Muscle of leg (tissue), 11 donors: ENCODE data around the gene CNTNAP5. TPM values are rescaled to one million over a fixed set of nuclear protein-coding genes. Genes with fewer than 3 reads are reported as not detected.
A peak's percentile ranks its signal among the peaks of the same experiment; 100 is the strongest.

Experiments
- DNase-seq: peaks from one replicate; pipeline ENCODE4 v3.0.0; 2013
- H3K27ac ChIP-seq: one replicate; pipeline ENCODE4 v1.5.1; 2013; ENCODE audit warnings: mild to moderate bottlenecking, low read length, control low read depth
- H3K27me3 ChIP-seq: one replicate; pipeline ENCODE4 v1.6.1; 2013; ENCODE audit warnings: low read length; ENCODE audit not compliant: control insufficient read depth, insufficient read depth
- H3K36me3 ChIP-seq: one replicate; pipeline ENCODE4 v1.6.1; 2013; ENCODE audit warnings: low read length; ENCODE audit not compliant: control insufficient read depth, insufficient read depth
- H3K4me1 ChIP-seq: one replicate; pipeline ENCODE4 v1.6.1; 2013; ENCODE audit warnings: low read length; ENCODE audit not compliant: control insufficient read depth, insufficient read depth
- H3K4me3 ChIP-seq: one replicate; pipeline ENCODE4 v1.5.1; 2013; ENCODE audit warnings: low read length, control low read depth
- H3K9me3 ChIP-seq: replicated peaks from 2 replicates; pipeline ENCODE4 v1.6.1; 2013; ENCODE audit warnings: low read depth, low read length; ENCODE audit not compliant: control insufficient read depth
- WGBS: methylation state at CpG from one replicate; pipeline ENCODE4 v1.1.5; 2013; ENCODE audit warnings: missing lambda C conversion rate; ENCODE audit not compliant: insufficient coverage; 5-methylcytosine and 5-hydroxymethylcytosine counted together
- polyA plus RNA-seq, 8 donors: library from polyadenylated mRNA; unstranded; fragments of 120-200 nt; gene quantifications; one replicate each; pipeline versions ENCODE4 v1.2.1 to v1.2.3, GENCODE V29; 2013; ENCODE audit warnings: inconsistent platforms in 1 of 8, low replicate concordance in 1 of 8; ENCODE audit not compliant: insufficient read length in 8 of 8, insufficient read depth in 1 of 8
- total RNA-seq: library from RNA; stranded (reverse); fragments of 120-200 nt; gene quantifications from one replicate; pipeline ENCODE4 v1.2.4, GENCODE V29; 2013

CNTNAP5 gene
- total and polyA plus RNA-seq, 9 donors: 0.08 to 0.75 (median 0.16) TPM

DNA sequence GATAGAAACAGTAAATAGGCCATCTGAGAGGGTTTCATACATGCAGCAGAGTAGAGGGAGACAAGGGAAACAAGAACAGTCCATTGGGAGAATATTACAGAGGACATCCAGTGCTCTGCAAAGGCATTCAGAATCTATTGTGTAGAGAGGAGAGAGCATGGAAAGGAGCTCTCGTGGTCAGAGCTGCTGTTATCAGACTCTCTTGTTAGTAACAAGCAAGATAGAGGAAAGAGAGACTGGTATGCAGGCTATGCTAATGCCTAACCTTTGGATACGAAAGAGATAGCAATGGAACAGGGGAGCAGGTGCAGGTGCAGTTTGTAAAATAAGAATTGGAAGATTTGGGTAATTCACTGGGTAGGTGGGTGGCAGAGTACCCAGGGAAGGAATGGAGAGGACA lies 855.9 kb downstream of the CNTNAP5 start:
- no peak overlapping the region for H3K4me3 ChIP-seq
- no peaks in the 10 kb centered on the region for H3K9me3 ChIP-seq
- no peak for DNase-seq
- 65% methylated on average over 2 of the region's 2 CpGs for WGBS
- no peak overlapping the region for H3K27ac ChIP-seq
- H3K27me3 ChIP-seq: no peaks in the 10 kb centered on the region
- no peaks in the 10 kb centered on the region for H3K4me1 ChIP-seq
- no peaks in the 10 kb centered on the region for H3K36me3 ChIP-seq

DNA sequence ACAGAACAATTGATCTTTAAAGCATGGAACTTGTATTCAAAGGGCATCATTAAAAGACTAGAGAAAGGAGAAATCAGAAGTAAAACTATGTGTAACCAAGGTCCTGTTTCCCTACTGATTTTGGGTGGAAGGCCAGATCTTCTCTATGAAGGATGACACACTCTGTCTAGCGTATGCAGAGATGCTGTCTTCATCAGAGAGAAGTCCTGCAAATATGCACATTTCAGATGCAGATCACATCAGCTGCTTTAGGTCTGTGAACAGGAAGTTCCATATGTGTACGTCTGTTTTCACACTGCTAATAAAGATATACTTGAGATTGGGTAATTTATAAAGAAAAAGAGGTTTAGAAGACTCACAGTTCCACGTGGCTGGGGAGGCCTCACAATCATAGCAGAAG lies 857.3 kb downstream of the CNTNAP5 start:
- no CpG with 5 or more reads among the region's 3 CpGs for WGBS
- Histone ChIP-seq H3K4me3 (no peak overlapping the region), H3K4me1 (no peaks in the 10 kb centered on the region), H3K9me3 (no peaks in the 10 kb centered on the region), H3K27me3 (no peaks in the 10 kb centered on the region), H3K27ac (no peak overlapping the region), H3K36me3 (no peaks in the 10 kb centered on the region)
- no peak for DNase-seq

DNA sequence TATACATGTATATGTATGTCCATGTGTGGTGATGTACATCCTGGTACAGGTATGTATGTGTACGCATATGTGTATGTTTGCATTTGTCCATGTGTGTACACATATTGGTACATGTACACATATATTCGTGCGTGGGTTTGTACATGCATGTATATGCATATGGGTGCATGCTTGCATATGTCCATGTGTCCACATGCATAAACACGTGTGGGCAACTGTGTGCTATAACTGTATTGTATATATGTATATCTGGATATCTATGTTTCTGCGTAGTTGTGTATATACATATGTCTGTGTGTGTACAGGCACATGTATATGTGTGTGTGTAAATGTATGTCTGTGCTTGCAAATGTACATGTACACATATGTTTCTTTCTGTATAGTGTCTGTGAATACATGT lies 858.5 kb downstream of the CNTNAP5 start:
- Histone ChIP-seq H3K4me1 (no peaks in the 10 kb centered on the region), H3K4me3 (no peak overlapping the region), H3K9me3 (no peaks in the 10 kb centered on the region), H3K36me3 (no peaks in the 10 kb centered on the region), H3K27me3 (no peaks in the 10 kb centered on the region), H3K27ac (no peak overlapping the region)
- no peak for DNase-seq
- 85% methylated on average over 4 of the region's 5 CpGs for WGBS

- Histone ChIP-seq H3K36me3 (no peaks in the 10 kb centered on the region), H3K27me3 (no peaks in the 10 kb centered on the region), H3K27ac (no peak overlapping the region), H3K9me3 (no peaks in the 10 kb centered on the region), H3K4me1 (no peaks in the 10 kb centered on the region), H3K4me3 (no peak overlapping the region)
- DNase-seq: no peak
- WGBS: no CpG with 5 or more reads among the region's 2 CpGs
Observed at GRCh38 chr2:124884315-124884714, 859.2 kb downstream of the CNTNAP5 start.

DNA sequence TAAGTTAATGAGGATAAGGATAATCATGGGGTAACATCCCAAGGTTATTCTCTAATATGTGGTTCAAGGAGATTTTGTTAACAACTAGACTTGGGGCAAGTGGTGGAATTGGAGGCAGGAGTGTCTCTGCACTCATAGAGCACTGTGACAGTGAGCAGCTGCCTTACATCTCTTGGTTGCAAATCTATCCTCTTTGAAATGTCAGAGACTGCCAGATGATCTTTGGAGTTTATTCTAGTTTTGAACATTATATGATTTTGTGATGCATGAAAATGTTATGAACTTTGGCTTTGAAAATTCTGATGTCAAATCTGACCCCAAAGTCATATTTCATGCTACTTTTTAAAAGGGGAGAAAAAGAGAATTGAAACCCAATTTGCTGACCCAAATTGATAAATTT lies 861.1 kb downstream of the CNTNAP5 start:
- no peaks in the 10 kb centered on the region for H3K4me1 ChIP-seq
- DNase-seq: no peak

DNA sequence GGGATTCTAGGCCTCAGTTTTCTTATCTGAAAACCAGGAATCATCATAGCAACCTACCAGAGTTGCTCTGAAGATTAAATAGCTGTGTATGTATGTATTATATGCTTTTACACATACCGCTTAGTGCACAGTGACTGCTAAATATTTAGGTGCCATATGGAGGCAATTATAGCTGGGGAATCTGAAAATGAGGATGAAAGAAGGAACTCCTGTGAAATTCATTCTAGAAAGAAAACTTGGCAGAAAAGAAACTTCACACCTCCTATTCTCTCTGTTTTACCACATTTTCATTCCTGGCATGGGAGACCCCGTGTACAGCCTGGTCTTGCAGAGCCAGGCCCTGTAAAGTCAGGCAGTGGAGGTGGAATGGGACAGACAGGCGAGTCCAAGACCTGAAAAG lies 862.4 kb downstream of the CNTNAP5 start:
- H3K4me3 ChIP-seq: no peak overlapping the region
- H3K4me1 ChIP-seq: no peaks in the 10 kb centered on the region
- 42% methylated on average over 2 of the region's 3 CpGs for WGBS
- no peaks in the 10 kb centered on the region for H3K27me3 ChIP-seq
- no peaks in the 10 kb centered on the region for H3K9me3 ChIP-seq
- no peaks in the 10 kb centered on the region for H3K36me3 ChIP-seq
- peak; percentile 5 for DNase-seq
- H3K27ac ChIP-seq: no peak overlapping the region

More for the DNA sequence above, 861.1 kb downstream of the CNTNAP5 start:
- H3K27me3 ChIP-seq: no peaks in the 10 kb centered on the region
- no peak overlapping the region for H3K27ac ChIP-seq
- no peaks in the 10 kb centered on the region for H3K36me3 ChIP-seq
- no peak overlapping the region for H3K4me3 ChIP-seq
- H3K9me3 ChIP-seq: no peaks in the 10 kb centered on the region

- WGBS: no CpG with 5 or more reads among the region's 1 CpG
- H3K9me3 ChIP-seq: no peaks in the 10 kb centered on the region
- H3K4me3 ChIP-seq: no peak overlapping the region
- no peak for DNase-seq
- no peaks in the 10 kb centered on the region for H3K4me1 ChIP-seq
- no peaks in the 10 kb centered on the region for H3K36me3 ChIP-seq
- H3K27ac ChIP-seq: no peak overlapping the region
- H3K27me3 ChIP-seq: no peaks in the 10 kb centered on the region
Observed at GRCh38 chr2:124888431-124888830, 863.3 kb downstream of the CNTNAP5 start.

- no peak for DNase-seq
- Histone ChIP-seq H3K27me3 (no peaks in the 10 kb centered on the region), H3K9me3 (no peaks in the 10 kb centered on the region), H3K27ac (no peak overlapping the region), H3K36me3 (no peaks in the 10 kb centered on the region), H3K4me3 (no peak overlapping the region), H3K4me1 (no peaks in the 10 kb centered on the region)
- WGBS: 75% methylated on average over 2 of the region's 2 CpGs
Observed at GRCh38 chr2:124894199-124894598, 869.1 kb downstream of the CNTNAP5 start.

GRCh38 chr2:124898827-124899226 lies 873.7 kb downstream of the CNTNAP5 start:
- Histone ChIP-seq H3K9me3 (no peaks in the 10 kb centered on the region), H3K36me3 (no peaks in the 10 kb centered on the region), H3K27ac (no peak overlapping the region), H3K4me3 (no peak overlapping the region), H3K27me3 (no peaks in the 10 kb centered on the region), H3K4me1 (no peaks in the 10 kb centered on the region)
- DNase-seq: no peak
- no CpG with 5 or more reads among the region's 4 CpGs for WGBS

- H3K4me1 ChIP-seq: no peaks in the 10 kb centered on the region
- no peaks in the 10 kb centered on the region for H3K27me3 ChIP-seq
- H3K4me3 ChIP-seq: no peak overlapping the region
- H3K9me3 ChIP-seq: no peaks in the 10 kb centered on the region
- H3K27ac ChIP-seq: no peak overlapping the region
- WGBS: no CpG with 5 or more reads among the region's 2 CpGs
- H3K36me3 ChIP-seq: no peaks in the 10 kb centered on the region
- no peak for DNase-seq
Observed at GRCh38 chr2:124908411-124908810, 883.3 kb downstream of the CNTNAP5 start.

- Histone ChIP-seq H3K27me3 (no peaks in the 10 kb centered on the region), H3K4me1 (no peaks in the 10 kb centered on the region), H3K4me3 (no peak overlapping the region), H3K36me3 (no peaks in the 10 kb centered on the region), H3K9me3 (no peaks in the 10 kb centered on the region), H3K27ac (no peak overlapping the region)
- WGBS: 68% methylated on average over 3 of the region's 5 CpGs
- no peak for DNase-seq
Observed at GRCh38 chr2:124911560-124911959, 886.5 kb downstream of the CNTNAP5 start.
